ENCODE measurements around the gene OR6C75.
"Not testable (repeated sequence)": the region's sequence is repeated elsewhere in the genome, so short reads cannot be mapped to it uniquely, and the experiment has no call there.

Gene OR6C75

GRCh38 chr12:55362675-55363074 lies at the start of gene OR6C75:
Gene OR6C75 (plus strand): TSS chr12:55362975. CDS start chr12:55365111, 2,136 bp downstream.
- no peak for DNase-seq (ENCODE audit: low read depth)

- no peak for DNase-seq (ENCODE audit: low read depth)
These were observed 48.7 kb upstream of the OR6C75 start, which contains the start of gene OR6C1 for GRCh38 chr12:55314043-55314442. Gene OR6C1 (plus strand): TSS chr12:55314343. CDS start chr12:55320600, 6,257 bp downstream.

DNA sequence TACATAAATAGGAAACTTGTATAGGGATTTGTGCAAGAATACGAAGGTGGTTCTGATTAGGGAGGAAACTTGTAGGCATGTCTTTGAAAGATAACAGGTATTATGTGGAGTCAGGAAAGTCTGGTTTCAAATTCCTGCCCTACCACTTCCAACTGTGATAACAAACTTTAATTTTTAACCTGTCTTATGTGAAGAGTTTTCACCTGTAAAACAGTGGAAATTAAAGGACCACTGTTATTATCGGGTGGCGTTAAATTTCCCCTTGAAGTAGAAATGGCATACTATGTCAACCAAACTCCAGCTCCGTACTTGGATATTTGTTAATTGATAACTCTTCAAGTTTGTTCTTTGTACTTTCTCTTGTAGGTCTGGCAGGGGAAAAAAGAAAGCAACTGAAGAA lies 42.6 kb upstream of the OR6C75 start:
- no peak for DNase-seq (ENCODE audit: low read depth)

- not testable (repeated sequence) for DNase-seq (ENCODE audit: low read depth)
These were observed 37.0 kb upstream of the OR6C75 start for GRCh38 chr12:55325801-55326200.

- DNase-seq (ENCODE audit: low read depth) = no peak
These were observed 32.3 kb upstream of the OR6C75 start, which contains the start of gene OR6C3 for GRCh38 chr12:55330446-55330845. Gene OR6C3 (plus strand): TSS chr12:55330746. CDS start chr12:55331701, 955 bp downstream.

- DNase-seq (ENCODE audit: low read depth) = no peak
These were observed 26.8 kb upstream of the OR6C75 start for GRCh38 chr12:55336002-55336401.

- DNase-seq (ENCODE audit: low read depth) = not testable (repeated sequence)
These were observed 7.4 kb upstream of the OR6C75 start for GRCh38 chr12:55355338-55355737.

- DNase-seq (ENCODE audit: low read depth) = no peak
These were observed 2.3 kb downstream of the OR6C75 start for GRCh38 chr12:55365086-55365485.

GRCh38 chr12:55372521-55372920 lies 9.7 kb downstream of the OR6C75 start:
- no peak for DNase-seq (ENCODE audit: low read depth)

DNA sequence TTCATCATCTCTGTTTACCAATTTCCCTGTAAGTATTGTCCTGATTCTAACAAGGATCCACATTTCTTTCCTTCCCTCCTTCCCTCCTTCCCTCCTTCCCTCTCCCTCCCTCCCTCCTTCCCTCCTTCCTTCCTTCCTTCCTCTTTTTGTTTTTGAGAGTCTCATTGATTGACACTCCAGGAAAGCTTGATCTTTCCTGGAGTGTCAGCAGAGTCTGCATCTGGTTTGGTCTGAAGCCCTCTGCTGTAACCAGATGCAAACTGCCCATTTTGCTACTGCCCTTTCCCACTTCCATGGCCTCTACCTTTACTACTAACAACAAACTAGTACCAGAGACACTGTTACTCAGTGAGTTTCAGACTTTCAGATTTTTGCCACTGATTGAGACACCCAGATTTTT lies 23.1 kb downstream of the OR6C75 start:
- no peak for DNase-seq (ENCODE audit: low read depth)

- DNase-seq (ENCODE audit: low read depth) = no peak
These were observed 29.4 kb downstream of the OR6C75 start for GRCh38 chr12:55392032-55392795.

DNA sequence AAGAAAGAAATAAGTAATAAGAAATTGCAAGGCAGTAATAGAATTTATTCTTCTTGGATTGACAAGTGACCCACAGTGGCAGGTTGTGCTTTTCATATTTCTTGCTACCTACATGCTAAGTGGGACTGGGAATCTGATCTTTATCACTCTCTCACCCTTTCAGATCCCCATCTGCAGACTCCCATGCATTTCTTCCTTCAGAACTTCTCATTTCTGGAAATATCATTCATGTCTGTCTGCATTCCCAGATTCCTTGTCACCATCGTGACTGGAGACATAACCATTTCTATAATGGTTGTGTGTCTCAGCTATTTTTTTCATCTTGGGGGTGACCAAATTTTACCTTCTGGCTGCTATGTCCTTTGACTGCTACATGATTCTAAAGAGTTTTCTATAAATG lies 33.6 kb downstream of the OR6C75 start:
- no peak for DNase-seq (ENCODE audit: low read depth)

DNA sequence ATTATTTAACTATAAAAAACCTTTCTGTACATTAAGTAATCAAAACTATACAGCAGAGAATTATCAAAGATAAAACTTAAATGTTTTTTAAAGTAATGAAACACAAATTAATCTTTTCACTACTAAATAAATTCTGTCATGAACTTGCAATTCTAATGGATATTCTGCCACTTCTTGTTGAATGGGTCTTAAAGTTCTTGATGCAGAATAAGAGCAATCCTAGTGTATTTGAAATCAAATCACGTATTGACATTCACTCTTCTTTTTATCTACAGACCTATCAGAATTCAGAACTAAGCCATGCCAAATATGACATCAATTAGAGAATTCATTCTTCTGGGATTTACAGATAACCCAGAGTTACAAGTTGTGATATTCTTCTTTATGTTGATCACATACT lies 37.5 kb downstream of the OR6C75 start, which contains the start of gene OR6C65:
OR6C65 (plus strand) TSS at position 301 of the 400 bp plus-strand sequence; CDS start at position 301, 0 bp downstream.
- DNase-seq (ENCODE audit: low read depth) = no peak

GRCh38 chr12:55407866-55408265 lies 45.1 kb downstream of the OR6C75 start:
- DNase-seq (ENCODE audit: low read depth) = no peak

GRCh38 chr12:55409133-55409532 lies 46.4 kb downstream of the OR6C75 start:
- not testable (repeated sequence) for DNase-seq (ENCODE audit: low read depth)

DNA sequence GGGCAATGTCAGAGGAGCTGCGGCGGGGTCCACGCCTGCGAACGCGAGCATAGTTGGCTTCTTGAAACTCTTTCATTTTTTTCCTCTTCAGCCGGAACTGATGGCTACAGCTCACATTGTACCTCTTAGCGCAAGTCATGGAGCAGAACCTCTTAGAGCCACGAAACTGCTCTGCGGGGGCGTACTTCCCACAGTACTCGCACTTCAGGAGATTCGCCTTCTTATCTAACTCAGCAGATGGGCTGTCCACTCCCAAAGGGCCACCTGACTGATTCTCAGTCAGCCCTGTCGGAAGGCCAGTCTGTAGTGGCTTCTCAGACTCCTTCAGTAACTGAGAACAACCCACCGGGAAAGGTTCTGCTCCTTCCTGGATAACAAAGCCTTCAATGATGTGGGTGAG lies 49.4 kb downstream of the OR6C75 start:
- DNase-seq (ENCODE audit: low read depth) = not testable (repeated sequence)

DNA sequence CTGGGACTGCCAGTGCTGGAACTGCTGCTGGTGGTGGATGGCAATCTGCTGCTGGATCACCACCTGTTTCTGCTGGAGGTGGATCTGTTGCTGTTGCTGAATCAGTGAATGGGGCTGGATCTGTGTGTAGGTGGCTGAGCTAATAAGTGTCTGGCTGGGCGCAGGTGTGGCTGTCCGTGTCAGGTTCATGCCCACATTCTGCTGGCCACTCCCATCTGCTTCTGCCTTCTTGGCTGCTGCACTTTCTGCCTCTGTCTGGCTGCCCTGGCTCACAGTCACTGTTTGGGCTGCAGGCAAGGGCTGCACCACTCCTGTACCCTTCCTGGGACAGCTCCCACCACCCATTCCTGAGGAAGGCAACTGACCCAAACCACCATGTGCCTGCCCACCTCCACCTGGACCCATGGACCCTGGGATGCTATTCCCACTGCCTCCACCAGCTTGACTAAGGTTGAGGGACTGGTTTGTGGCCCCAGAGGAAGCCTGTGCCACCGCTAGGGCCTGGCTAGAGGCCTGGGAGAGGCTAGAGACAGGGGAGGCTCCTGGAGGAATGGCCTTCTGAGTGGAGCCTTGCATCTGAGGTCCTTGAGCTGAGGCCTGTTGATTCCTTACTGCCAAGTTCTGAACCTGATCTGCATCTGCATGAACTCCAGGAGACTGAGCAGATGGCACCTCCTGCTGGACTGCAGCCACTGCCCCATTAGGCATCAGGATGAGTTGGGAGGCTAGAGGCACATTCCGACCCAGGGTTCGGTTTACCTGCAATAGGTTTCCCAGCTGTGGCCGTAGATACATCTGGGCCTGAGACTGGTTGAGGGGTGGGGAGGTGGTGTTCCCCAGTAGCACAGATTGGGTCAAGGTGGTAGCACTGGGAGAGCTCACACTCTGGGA lies 51.0 kb downstream of the OR6C75 start:
- not testable (repeated sequence) for DNase-seq (ENCODE audit: low read depth)

DNA sequence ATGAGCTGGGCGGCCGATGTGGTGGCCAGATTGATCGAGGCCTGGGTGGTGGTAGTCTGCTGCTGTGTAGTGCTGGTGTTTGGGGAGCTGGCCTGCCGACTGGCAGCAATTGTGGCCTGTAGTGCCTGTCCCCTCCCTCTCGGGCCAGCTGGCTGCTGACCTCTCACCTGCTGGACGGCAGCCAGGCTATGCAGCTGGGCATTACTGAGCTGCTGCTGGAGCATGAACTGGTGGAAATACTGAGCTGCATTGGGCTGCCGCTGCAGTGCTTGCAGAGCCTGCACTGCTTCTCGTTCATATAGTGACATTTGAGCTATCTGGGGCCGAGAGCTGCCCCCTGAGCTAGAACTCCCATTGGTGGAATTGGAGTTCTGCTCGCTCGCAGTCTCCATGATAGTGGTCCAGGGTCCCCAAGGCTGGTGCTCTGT lies 51.6 kb downstream of the OR6C75 start:
- not testable (repeated sequence) for DNase-seq (ENCODE audit: low read depth)

DNA sequence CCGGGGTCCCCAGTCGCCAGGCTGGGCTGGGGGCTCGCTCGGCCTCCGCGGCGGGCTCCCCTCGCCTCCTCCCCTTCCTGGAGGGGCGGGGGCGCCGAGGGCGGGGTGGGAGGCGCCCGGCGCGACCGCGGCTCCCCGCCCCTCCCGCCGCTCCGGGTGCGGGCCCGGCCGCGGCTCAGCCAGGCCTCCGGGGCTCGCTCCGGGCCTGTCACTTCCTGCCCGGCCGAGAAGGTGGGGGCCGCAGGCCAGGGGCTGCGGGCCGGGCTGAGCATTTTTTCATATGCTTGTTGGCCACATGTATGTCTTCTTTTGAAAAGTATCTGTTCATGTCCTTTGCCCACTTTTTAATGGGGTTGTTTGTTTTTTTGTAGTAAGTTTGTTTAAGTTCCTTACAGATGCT lies 52.1 kb downstream of the OR6C75 start:
- DNase-seq (ENCODE audit: low read depth) = not testable (repeated sequence)

GRCh38 chr12:55416961-55417360 lies 54.2 kb downstream of the OR6C75 start:
- no peak for DNase-seq (ENCODE audit: low read depth)

All from activated T-cell treated with anti-CD3 and anti-CD28 coated beads for 1 hour (primary cell).